HL-60 (cell line): ENCODE measurements around the gene SRSF9.

Source experiments
- DNase-seq, 2 experiments: peaks; one replicate each; pipeline ENCODE4 v3.0.0-alpha.2; 2010 to 2020; ENCODE audit warnings: low read depth in 1 of 2, low spot score in 1 of 2
- H3K27ac ChIP-seq: fragments of 250-450 bp; sonication (Bioruptor Pico); replicated peaks from 2 replicates; pipeline ENCODE4 v1.5.1; 2020; ENCODE audit warnings: mild to moderate bottlenecking, moderate library complexity
- H3K27me3 ChIP-seq: fragments of 250-450 bp; sonication (Bioruptor Pico); 2 replicates; pipeline ENCODE4 v1.5.1; 2021; ENCODE audit warnings: mild to moderate bottlenecking, moderate library complexity; ENCODE audit not compliant: insufficient read depth, poor library complexity, severe bottlenecking
- H3K4me3 ChIP-seq: replicated peaks from 2 replicates; pipeline ENCODE4 v1.5.1; 2011; ENCODE audit warnings: mild to moderate bottlenecking, control low read depth, low read length; ENCODE audit not compliant: insufficient read depth
- CTCF ChIP-seq: IDR thresholded peaks from one replicate; pipeline ENCODE4 v1.5.1; 2011; ENCODE audit warnings: low read length, control low read depth, inconsistent platforms; ENCODE audit not compliant: insufficient read depth
- GABPA ChIP-seq: IDR thresholded peaks from 2 replicates; pipeline ENCODE4 v1.6.1; 2012; ENCODE audit warnings: low read depth
- POLR2AphosphoS5 ChIP-seq: IDR thresholded peaks from 2 replicates; pipeline ENCODE4 v1.6.1; 2012; ENCODE audit warnings: low read depth
- REST ChIP-seq: IDR thresholded peaks from 2 replicates; pipeline ENCODE4 v1.6.1; 2012; ENCODE audit warnings: low read depth; ENCODE audit not compliant: insufficient replicate concordance
- SPI1 ChIP-seq: IDR thresholded peaks from 2 replicates; pipeline ENCODE4 v1.6.1; 2012; ENCODE audit warnings: low read depth, mild to moderate bottlenecking, borderline replicate concordance

Gene SRSF9

GRCh38 chr12:120422892-120423456 is 46.6 kb downstream of the SRSF9 start:
- Histone ChIP-seq H3K27ac (no peak overlapping the region), H3K27me3 (no peaks in the 10 kb centered on the region), H3K4me3 (no peak overlapping the region)
- DNase-seq: no peak
- TF ChIP-seq SPI1 (no peak), REST (no peak), GABPA (no peak), CTCF (no peak), POLR2AphosphoS5 (no peak)

- Histone ChIP-seq H3K4me3 (no peak overlapping the region), H3K27me3 (no peaks in the 10 kb centered on the region), H3K27ac (no peak overlapping the region)
- TF ChIP-seq SPI1 (no peak), POLR2AphosphoS5 (no peak), CTCF (no peak), REST (no peak), GABPA (no peak)
- DNase-seq: no peak
Observed at GRCh38 chr12:120421701-120422100, 47.8 kb downstream of the SRSF9 start.

- DNase-seq: no peak
- no peak overlapping the region for H3K4me3 ChIP-seq
- no peaks in the 10 kb centered on the region for H3K27me3 ChIP-seq
- H3K27ac ChIP-seq: no peak overlapping the region
- TF ChIP-seq POLR2AphosphoS5: no peak
- TF ChIP-seq REST: no peak
- TF ChIP-seq GABPA: no peak
- no peak for TF ChIP-seq CTCF
- TF ChIP-seq SPI1: no peak
Observed at GRCh38 chr12:120417917-120418580, 51.5 kb downstream of the SRSF9 start.
